ENCODE measurements around the gene EIF5AL1. TPM values are rescaled to one million over a fixed set of nuclear protein-coding genes. Genes with fewer than 3 reads are reported as not detected.

Gene EIF5AL1
- total RNA-seq, 1 donor from 2014 or later, result 0.26 TPM

- no peak for DNase-seq (ENCODE audit: low read depth)
- no peak for TF ChIP-seq CTCF (IDR thresholded peaks at IDR 0.05; ENCODE audit: insufficient read depth, low read length, severe bottlenecking)
- Histone ChIP-seq H3K36me3 (ENCODE audit: control insufficient read depth, insufficient read depth, low read length) (no peaks in the 10 kb centered on the region), H3K27me3 (ENCODE audit: control insufficient read depth, insufficient read depth, low read length) (no peaks in the 10 kb centered on the region), H3K4me3 (ENCODE audit: low read depth, low read length) (no peak overlapping the region)
- no peak for FAIRE-seq
Measured at GRCh38 chr10:79483299-79483698, 29.0 kb upstream of the EIF5AL1 start.

- no peak for FAIRE-seq
- no peak overlapping the region for H3K4me3 ChIP-seq (ENCODE audit: low read depth, low read length)
Measured at GRCh38 chr10:79483948-79484347, 28.4 kb upstream of the EIF5AL1 start.

GRCh38 chr10:79484476-79484875 lies 27.9 kb upstream of the EIF5AL1 start:
- Histone ChIP-seq H3K27me3 (ENCODE audit: control insufficient read depth, insufficient read depth, low read length) (no peaks in the 10 kb centered on the region), H3K36me3 (ENCODE audit: control insufficient read depth, insufficient read depth, low read length) (no peaks in the 10 kb centered on the region), H3K4me3 (ENCODE audit: low read depth, low read length) (no peak overlapping the region)
- DNase-seq (ENCODE audit: low read depth), result no peak
- no peak for TF ChIP-seq CTCF (IDR thresholded peaks at IDR 0.05; ENCODE audit: insufficient read depth, low read length, severe bottlenecking)
- FAIRE-seq, result no peak

More at GRCh38 chr10:79483948-79484347, 28.4 kb upstream of the EIF5AL1 start:
- no peaks in the 10 kb centered on the region for H3K36me3 ChIP-seq (ENCODE audit: control insufficient read depth, insufficient read depth, low read length)
- no peaks in the 10 kb centered on the region for H3K27me3 ChIP-seq (ENCODE audit: control insufficient read depth, insufficient read depth, low read length)
- no peak for DNase-seq (ENCODE audit: low read depth)
- TF ChIP-seq CTCF (IDR thresholded peaks at IDR 0.05; ENCODE audit: insufficient read depth, low read length, severe bottlenecking), result no peak

GRCh38 chr10:79487296-79488194 lies 24.8 kb upstream of the EIF5AL1 start:
- H3K36me3 ChIP-seq (ENCODE audit: control insufficient read depth, insufficient read depth, low read length), result no peaks in the 10 kb centered on the region
- no peak overlapping the region for H3K4me3 ChIP-seq (ENCODE audit: low read depth, low read length)
- no peak for FAIRE-seq
- H3K27me3 ChIP-seq (ENCODE audit: control insufficient read depth, insufficient read depth, low read length), result no peaks in the 10 kb centered on the region
- peak; percentile 53 for DNase-seq (ENCODE audit: low read depth)
- TF ChIP-seq CTCF (IDR thresholded peaks at IDR 0.05; ENCODE audit: insufficient read depth, low read length, severe bottlenecking), result peak; percentile 71

- Histone ChIP-seq H3K4me3 (ENCODE audit: low read depth, low read length) (no peak overlapping the region), H3K36me3 (ENCODE audit: control insufficient read depth, insufficient read depth, low read length) (no peaks in the 10 kb centered on the region), H3K27me3 (ENCODE audit: control insufficient read depth, insufficient read depth, low read length) (no peaks in the 10 kb centered on the region)
- no peak for TF ChIP-seq CTCF (IDR thresholded peaks at IDR 0.05; ENCODE audit: insufficient read depth, low read length, severe bottlenecking)
- FAIRE-seq (peak; percentile 28), DNase-seq (ENCODE audit: low read depth) (peak; percentile 83)
Measured at GRCh38 chr10:79488336-79488735, 24.0 kb upstream of the EIF5AL1 start.
